ENCODE results near the gene NUP205. TPM values are rescaled to one million over a fixed set of nuclear protein-coding genes. Genes with fewer than 3 reads are reported as not detected.

Gene NUP205
- 44.6 to 53.0 TPM (median 50.2 TPM) in 5 replicates for total RNA-seq (2022; extraction: Qiagen RNA extraction)

GRCh38 chr7:135557455-135558336, at the start of gene NUP205:
NUP205 (plus strand) TSS chr7:135557917; CDS start chr7:135557945, 28 bp downstream.

GRCh38 chr7:135509839-135510591, 47.7 kb upstream of the NUP205 start, which contains the start of gene CNOT4:
CNOT4 (minus strand) TSS chr7:135510102; CDS start chr7:135438331, 71,771 bp downstream.

GRCh38 chr7:135662373-135663114, 104.8 kb downstream of the NUP205 start, which contains the start of gene STMP1:
STMP1 (plus strand) TSS chr7:135662514.

Other genes starting within 250 kb of the NUP205 start
- gene CNOT4, start 47.8 kb upstream of the NUP205 start, total RNA-seq (2022; extraction: Qiagen RNA extraction): 10.5 to 14.5 TPM (median 13.7 TPM) in 5 replicates
- 30.0 to 34.1 TPM (median 32.1 TPM) in 5 replicates for gene STMP1, start 104.6 kb downstream of the NUP205 start, total RNA-seq (2022; extraction: Qiagen RNA extraction)
- 0.13 to 0.22 TPM in 2 of 5 replicates, not detected in the others for gene SLC13A4, start 170.3 kb downstream of the NUP205 start, total RNA-seq (2022; extraction: Qiagen RNA extraction)
- gene FAM180A, start 190.9 kb downstream of the NUP205 start, total RNA-seq (2022; extraction: Qiagen RNA extraction): 0.05 to 0.15 TPM (median 0.09 TPM) in 4 of 5 replicates, not detected in the other